COLO829 (cell line): Measurements from ENCODE around the gene EPGN.
A peak's percentile ranks its signal among the peaks of the same experiment; 100 is the strongest.

Experiments used
- DNase-seq: peaks from one replicate; pipeline ENCODE4 v3.0.0; 2012; ENCODE audit warnings: low spot score

EPGN gene

DNA sequence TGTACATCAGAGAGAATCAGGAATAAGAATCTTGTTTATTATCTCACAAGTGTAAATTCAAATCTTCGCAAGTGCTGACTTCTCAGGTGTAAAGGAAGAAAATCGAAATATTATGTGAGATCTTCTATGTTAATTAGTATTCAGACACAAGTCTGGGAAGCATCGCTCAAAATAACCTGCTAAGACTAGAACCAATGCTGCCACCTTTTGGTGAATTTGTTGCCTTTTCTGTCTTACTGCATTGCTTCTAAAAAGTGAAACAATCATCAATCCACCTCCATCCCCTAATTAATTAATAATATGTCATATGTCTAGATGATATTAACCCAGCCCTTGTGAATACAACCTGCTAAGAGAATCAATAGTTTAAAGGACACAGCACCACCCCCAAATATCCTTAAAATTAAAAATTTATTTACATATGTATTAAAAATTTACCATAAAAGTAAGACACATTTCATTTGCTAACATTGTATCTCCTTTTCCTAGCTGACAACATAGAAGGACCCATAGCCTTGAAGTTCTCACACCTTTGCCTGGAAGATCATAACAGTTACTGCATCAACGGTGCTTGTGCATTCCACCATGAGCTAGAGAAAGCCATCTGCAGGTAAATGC is 3.5 kb downstream of the EPGN start:
- DNase-seq: peak; percentile 49

DNA sequence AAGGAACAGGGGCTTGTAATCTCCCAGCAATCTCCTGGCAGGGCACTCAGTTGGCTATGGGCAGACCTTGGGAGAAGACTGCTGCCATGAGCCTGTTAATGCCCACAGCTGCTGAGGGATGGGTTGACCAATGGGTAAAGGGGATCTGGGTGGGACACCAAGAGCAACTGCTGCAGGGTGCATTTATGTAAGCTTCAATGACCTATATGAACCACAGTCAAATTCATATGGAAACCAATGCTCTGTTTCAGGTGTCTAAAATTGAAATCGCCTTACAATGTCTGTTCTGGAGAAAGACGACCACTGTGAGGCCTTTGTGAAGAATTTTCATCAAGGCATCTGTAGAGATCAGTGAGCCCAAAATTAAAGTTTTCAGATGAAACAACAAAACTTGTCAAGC is 6.1 kb downstream of the EPGN start:
- no peak for DNase-seq

DNA sequence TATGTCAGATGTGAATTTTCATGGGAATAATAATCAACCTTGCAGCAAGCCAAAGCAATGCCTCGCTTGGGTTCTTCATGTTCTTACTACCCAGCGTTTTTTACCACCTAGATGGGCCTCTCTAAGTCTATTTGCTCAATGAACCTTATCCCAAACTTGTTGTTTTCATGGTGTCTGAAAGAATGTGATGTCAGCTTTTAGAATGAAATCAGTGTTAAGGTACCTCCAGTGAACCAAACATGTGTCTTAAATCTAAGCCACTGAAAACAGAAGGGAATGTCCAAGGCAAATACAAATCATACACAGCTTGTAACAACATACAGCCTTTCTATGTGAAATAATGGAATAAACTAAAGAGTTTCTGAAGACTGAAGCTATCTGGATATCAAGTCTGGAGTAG is 6.7 kb downstream of the EPGN start:
- DNase-seq: no peak

DNA sequence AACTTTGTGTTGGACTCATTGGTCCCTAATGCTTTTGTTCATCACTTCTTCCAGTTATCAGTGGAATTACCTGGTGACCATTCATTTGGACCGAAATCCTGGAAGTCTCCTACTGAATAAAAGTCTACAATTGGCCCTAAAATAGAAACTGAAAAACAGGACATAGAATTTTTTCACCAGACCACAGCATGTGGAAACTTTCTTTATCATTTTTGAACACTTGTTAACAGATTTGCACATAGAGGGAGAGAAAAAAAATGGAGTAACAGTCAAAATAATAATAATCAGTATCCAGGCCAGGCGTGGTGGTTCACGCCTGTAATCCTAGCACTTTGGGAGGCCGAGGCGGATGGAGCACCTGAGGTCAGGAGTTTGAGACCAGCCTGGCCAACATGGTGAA is 7.1 kb downstream of the EPGN start:
- DNase-seq: no peak

DNA sequence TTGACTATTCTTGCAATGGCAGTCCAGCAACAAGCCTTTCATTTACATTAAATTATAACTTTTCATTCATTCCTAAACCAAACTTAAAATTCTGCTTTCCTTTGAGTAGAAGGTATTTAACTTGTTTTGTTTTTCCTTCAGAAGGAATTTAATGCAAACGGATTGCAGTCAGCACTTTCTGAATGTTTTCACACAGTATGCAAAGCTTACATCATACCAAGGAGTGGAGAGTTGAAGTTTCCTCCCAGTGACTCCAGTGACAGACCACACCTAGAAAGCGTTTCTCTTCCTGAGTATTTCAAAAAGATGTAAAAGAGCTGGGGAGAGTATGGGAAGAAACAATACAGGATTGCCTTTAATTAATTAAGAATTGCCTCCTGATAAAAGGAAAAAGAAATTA is 8.1 kb downstream of the EPGN start:
- DNase-seq: no peak

DNA sequence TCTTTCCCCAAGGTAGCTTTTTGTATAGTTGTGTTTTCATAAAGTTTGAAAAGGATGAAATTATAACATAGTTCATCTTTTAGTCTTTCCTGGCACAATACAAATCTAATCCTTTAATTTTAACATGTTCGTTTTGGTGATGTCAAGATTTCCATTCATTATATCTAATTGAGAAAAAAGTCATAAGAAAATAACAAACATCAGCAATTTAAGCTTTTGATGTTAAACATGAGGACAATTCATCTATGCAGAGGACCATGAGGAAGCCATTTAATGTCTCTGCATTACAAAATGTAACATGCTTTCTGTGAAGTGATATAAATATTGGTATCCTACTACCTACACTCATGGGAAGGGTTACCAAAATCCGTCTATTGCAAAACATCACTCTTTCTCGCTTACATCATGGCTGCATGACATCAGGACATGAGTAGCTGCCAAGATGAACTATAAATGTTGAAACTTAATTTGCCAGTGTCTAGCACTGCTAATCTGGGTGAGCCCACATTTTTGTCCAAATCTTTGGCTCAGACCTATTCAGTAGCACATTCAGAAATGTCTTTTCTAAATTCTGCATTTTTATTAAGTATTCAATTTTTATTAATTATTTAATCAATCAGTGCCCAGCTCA is 9.5 kb downstream of the EPGN start:
- DNase-seq: no peak

DNA sequence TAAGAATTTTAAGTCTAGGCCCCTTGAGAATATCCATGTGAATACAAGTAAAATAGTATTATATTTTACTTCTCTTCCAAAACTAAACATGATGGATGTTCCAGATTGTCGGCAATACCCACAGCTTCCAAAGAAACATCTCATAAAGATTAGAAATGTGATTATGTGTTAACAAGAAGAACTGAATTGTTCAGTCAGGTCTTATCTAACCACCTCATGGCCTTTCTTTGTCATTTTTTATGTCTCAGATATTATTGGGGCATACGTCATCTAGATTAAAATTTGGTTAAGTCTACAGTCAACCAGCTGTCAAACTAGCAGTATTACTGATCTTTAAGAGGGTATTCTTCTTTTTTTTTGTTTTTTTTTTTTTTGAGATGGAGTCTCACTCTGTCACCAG is 10.0 kb downstream of the EPGN start:
- DNase-seq: no peak

DNA sequence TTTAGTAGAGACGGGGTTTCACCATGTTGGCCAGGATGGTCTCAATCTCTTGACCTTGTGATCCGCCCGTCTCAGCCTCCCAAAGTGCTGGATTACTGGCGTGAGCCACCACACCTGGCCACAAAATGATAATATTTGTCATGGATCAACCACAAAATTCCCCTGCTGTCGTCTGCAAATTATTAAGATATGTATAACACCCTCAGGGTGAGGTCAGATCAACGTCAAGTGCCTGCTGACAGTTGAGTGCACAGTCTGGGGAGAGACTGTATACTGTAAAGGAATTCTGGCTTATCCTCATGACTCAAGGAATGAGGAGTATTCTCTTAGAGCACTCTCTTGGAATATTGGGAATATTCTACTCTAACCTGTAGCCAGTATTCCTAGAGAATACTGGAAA is 11.2 kb downstream of the EPGN start:
- DNase-seq: no peak

DNA sequence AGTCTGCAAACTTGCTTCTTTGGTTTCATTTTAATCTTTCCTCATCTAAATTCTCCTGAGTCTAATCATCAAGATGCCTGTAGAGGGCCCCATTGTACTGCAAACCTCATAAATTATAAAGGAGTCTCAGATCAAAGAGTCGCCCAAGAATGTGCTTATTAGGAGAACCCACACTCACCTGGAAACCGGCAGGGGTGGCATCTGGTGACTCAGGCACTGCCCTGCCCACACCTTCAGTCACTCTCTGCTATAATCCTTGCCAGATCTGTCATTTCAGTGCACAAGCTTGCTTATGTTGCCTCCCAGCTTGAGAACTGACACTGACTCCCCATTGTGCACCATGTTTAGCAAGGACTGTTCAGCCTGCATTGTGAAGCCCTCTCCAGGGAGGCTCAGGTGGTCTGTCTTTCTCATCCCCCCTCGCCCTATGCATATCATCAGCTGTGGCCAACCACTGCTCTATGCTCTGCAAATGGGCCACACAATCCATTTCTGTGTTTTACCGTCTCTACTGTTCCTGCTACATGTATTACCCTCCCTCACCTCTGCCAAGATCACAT is 12.4 kb downstream of the EPGN start:
- peak; percentile 72 for DNase-seq

DNA sequence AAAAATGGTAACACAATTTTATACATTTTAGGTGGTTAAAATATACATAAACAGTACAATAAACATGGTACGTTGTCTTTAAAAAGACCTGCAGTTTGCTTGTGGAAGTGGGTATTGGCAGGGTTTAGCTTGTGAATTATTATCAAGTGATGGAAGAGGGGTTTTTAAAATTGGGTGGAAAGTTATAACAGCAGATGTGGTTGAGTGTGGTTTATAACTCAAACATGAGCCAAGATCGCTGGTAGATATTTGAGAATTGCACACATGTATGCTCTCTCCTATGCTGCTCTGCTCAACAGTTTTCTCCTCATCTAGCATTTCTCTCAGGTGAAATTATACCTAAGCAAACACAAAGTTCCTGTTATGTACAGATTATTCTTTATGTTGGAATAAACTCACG is 14.0 kb downstream of the EPGN start:
- no peak for DNase-seq

DNA sequence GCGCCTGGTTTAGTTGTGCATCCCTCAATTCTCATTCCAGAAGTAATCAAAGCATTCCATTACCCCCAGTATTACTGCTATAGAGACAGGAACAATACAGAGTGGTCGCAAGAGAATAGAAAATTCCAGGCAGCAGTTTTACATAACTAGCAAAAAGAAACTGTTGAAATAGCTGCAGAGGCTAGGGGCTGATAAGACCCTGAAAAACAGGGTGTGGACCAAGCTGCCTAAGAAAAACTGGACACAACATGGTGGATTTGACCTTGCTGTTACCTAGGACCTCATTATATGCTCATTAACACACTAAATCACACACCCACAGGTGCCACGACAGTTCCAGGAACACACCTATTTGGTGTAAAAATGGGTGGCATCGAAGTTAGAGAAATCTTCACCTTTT is 15.4 kb downstream of the EPGN start:
- DNase-seq: no peak

DNA sequence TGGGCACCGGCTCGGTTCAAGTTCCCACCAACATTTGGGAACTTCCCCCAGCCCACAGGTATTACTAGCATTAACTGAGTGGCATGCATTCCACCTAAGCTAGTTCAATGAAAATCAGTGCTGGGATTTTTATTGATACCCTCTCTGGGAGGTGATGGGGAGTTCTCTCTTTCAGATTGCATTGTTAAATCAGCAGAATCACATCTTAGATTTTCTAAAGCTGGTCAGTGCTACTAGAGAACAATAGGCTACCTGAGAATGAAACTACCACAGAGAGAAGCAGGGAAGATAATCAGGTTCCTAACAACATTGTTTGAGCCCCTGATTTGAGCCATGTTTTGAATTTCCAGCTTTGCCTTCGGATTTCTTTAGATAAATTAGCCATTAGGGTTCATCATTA is 16.0 kb downstream of the EPGN start:
- DNase-seq: no peak

DNA sequence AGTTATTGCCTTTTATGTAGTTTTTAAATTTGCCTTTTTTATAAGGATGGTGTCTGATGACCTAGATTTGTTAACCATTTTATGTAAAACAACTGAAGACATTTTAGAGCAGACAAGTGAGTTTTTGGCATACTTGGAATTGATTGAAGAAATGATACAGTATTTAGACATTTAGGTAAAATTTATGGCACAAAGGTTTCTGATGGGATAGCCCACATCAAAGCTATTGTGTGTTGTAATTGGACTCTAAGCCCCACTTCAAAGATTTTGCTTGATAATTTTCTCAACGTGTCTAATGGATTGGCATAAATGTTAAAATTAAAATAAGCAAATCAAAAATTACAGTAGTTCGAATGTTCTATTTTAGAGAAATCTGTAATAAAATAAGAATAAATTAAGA is 17.6 kb downstream of the EPGN start:
- no peak for DNase-seq

DNA sequence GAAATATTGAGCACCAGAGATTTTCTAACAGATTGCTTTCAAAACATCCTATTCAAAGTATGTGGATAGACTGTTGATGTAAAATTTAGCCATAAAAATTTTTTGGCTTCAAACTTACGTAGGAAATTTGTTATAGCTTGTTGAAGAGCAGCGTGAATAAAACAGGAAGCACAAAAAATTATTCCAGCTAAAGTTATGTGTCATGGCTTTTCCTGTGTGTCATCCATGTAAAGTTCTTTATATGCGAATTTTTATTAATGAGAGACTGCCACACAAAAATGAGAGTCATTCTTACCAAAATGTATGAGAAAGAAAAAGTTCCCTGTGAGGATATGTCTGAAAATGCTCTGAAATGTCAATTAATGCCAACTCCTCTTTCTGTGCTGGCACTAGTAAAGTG is 19.5 kb downstream of the EPGN start:
- DNase-seq: no peak

DNA sequence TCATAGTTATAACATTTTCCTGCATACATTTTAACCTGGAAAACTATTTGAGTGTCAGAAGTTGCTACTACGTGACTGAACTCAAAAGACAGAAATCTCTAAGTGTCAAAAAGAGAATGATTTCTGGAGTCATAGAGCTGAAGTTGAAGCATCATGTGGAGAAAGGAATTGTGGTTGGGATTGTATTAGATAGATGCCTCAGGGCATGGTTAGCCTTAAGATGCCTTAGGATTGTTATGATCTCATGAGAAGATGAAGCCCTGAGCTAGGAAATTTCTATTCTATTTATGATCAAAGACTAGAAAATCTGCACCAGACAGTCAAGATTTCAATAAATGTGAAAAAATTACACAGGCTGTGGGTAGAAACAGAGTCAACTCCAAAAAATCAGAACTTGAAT is 20.2 kb downstream of the EPGN start:
- no peak for DNase-seq

DNA sequence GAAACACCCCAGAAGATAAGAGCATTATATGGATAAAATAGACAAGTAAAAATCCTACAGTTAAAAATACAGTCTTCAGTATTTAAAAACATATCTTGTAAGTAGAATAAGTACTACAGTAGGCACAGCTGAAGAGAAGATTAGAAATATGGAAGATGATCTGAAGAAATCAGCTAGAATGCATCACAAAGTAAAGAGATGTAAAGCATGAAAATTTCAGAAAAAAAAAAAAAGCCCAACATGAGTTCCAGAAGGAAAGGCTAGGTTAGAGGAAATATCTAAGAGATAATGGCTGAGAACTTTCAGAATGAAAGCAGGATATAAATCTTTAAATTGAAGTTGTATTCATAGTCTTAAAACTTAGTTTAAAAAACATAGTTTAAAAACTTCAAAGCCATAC is 21.0 kb downstream of the EPGN start:
- no peak for DNase-seq

DNA sequence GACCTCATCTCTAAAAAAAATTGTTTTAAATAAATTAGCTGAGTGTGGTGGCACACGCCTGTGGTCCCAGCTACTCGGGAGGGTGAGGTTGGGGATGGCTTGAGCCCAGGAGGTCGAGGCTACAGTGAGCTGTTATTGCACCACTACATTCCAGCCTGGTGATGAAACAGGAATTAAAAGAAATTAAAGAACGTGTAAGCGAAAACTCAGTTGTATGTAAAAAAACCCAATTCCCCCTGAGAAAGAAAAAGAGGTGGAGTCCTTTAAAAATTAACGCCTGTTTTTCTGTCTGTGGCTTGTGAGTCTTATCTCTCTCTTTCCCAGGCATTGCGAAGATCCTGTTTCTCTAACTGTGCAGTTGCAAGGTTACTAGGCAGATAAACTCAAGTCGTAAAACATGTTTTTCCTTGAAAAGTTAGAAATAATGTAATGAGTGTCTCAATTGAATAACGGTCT is 22.1 kb downstream of the EPGN start:
- DNase-seq: no peak

DNA sequence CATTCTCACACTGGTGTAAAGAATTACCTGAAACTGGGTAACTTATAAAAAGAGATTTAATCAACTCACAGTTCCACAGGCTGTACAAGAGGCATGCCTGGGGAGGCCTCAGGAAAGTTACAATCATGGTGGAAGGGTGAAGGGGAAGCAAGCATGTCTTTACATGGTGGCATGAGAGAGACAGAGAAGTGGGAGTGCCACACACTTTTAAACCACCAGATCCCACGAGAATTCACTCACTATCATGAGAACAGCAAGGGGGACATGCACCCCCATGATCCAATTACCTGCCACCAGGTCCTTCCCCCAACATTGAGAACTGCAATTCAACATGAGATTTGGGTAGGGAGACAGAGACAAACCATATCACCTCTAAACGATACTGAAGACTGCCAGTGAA is 23.0 kb downstream of the EPGN start:
- DNase-seq: no peak

DNA sequence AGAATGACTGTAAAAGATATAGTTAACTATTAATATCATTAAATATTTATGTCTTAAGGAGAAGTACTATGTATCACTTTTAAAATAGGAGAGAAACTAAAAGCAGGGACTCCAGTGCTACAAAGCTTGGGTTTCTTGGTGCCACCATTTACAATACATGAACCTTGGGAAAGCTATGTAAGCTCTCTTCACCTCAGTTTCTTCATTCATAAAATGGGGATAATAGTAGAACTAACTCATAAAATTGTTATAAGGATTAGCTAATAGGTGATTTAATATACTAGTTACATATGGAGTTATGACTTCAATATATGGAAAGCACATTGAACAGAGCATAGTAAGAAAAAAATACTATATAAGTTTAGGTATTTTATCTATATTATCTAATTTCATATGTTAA is 23.7 kb downstream of the EPGN start:
- DNase-seq: no peak

DNA sequence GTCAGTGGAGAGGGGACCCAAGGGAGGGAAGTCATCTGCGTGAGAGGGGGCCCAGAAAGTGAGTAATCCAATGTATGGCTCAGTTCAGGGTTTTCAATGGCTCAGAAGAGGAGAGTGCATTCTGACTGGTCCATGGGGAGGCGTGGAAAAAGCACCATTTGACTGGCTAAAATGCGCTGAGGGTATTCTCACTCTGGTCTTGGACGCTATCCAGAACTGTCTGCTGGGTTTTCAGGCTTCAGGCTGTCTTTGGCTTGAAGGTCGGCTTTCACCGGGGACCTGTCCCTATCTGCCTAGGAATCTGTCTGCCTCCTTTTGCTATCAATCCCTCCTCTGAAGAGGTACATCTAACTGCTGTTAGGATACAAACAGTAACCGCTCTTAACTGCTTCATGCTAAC is 26.4 kb downstream of the EPGN start:
- no peak for DNase-seq

DNA sequence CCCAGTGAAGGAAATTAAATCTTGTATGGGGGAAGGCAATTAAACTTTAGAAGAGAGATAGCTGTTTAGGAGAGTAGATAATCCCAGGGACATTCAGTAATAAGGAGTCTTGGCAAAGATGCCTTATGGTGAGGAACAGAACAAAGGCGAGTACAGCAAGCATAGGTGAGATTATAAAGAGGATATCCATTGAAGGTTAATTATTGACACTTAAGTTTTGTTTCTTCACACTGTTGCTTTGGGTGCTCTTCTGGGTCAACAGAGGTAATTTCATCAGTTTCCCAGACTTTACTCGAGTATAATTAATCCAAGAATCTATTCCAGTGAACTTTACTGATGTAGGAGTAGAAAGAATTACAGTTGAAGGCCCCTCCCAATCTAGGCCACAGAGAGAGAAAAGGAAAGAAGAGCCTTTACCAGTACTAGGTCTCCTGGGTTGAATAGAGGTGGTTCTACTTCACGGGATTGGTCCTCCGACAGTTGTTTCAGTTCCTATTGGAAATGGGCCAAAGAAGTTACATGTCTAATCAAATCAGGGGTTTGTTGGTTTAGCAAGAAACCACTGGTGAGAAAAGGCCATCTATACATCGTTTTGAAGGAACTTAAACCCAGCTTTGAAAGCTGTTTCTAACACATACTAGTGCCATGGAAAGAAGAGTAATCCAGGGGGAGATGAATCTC is 27.2 kb downstream of the EPGN start:
- DNase-seq: no peak

DNA sequence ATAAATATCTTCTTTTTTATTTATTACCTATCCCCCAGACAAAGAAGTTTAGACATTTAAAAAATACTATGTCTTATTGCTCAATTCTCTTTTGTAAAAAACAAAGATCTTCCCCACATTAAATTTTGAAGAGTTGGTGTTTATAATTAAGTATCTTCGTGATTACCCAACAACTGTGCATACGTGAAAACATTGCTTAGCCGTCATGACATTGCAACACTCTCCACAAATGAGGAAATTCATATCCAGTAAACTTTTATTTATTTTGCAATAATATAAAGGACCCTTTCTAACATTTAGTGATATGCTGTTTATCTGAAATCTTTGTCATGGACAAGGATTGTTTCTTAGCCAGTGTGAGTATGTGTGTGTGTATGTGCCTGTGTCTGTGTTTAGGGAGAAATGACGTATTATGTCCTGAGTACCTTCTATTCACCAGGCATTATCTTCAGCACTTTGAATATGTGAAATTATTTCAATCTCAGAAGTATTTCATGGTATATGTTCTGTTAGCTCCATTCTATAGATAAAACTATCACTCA is 30.6 kb downstream of the EPGN start:
- DNase-seq: no peak

DNA sequence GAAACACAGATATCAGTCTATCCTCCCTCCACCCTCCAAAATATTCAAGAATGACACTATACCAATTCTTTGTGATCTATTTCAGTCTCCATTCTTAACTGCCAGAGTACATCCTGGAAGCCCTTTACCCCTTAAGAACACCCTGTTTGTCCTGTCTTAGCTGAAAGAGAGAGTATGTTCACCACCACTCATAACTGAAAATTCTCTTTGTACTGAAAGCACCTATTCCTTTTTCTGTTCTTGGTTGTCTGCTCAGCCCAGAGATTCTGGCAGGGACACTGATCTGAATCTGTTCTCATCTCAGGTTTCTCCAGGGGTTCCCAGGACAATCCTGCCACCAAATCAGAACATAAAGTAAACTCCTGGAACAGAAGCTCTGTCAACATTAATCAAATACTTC is 31.2 kb downstream of the EPGN start:
- DNase-seq: no peak
